HepG2 (cell line): ENCODE results near the gene C2orf49.

Experiments used
- CTCF ChIP-seq: sonication (generic); formaldehyde crosslinking; IDR thresholded peaks from 2 replicates; pipeline ENCODE4 v1.5.0; 2020; ENCODE audit warnings: mild to moderate bottlenecking, missing genetic modification reagents, moderate library complexity
- ZKSCAN8 ChIP-seq: IDR thresholded peaks from 2 replicates; pipeline ENCODE4 v1.6.1; 2016; ENCODE audit warnings: borderline replicate concordance, missing genetic modification reagents, missing compliant biosample characterization

- TF ChIP-seq ZKSCAN8 (CRISPR knock-in tag) (no peak), CTCF (CRISPR knock-in tag) (no peak)
Measured at GRCh38 chr2:105397953-105398335, 60.6 kb downstream of the C2orf49 start.
